K562 (cell line): ENCODE measurements around the gene LUZP1. TPM values are rescaled to one million over a fixed set of nuclear protein-coding genes. Genes with fewer than 3 reads are reported as not detected.

Experiments used
- BRF1 ChIP-seq: IDR thresholded peaks from 3 replicates; pipeline ENCODE4 v1.6.1; 2011; ENCODE audit warnings: borderline replicate concordance, mild to moderate bottlenecking; ENCODE audit not compliant: insufficient read length; ENCODE audit errors: extremely low read depth
- CREM ChIP-seq: IDR thresholded peaks from 2 replicates; pipeline ENCODE4 v1.6.1; 2014; ENCODE audit warnings: antibody characterized with exemption, low read depth
- CTBP1 ChIP-seq: fragments of 450-650 bp; IDR thresholded peaks from 2 replicates; pipeline ENCODE4 v1.6.1; 2016; ENCODE audit warnings: borderline replicate concordance
- DPF2 ChIP-seq: fragments of 450-650 bp; IDR thresholded peaks from 2 replicates; pipeline ENCODE4 v1.6.1; 2016
- FOXK2 ChIP-seq, 2 experiments: fragments of 450-650 bp; IDR thresholded peaks in 1 of 2; conservative IDR thresholded peaks in 1 of 2; 2 replicates each; pipeline ENCODE4 v1.6.1; 2016; ENCODE audit warnings: low read depth in 2 of 2, mild to moderate bottlenecking in 1 of 2
- GABPA ChIP-seq: fragments of 200-800 bp; sonication (Bioruptor generic); conservative IDR thresholded peaks from 2 replicates; pipeline ENCODE4 v1.6.1; 2016; ENCODE audit warnings: low read depth, missing genetic modification characterization, missing compliant biosample characterization
- ILF3 ChIP-seq: fragments of 450-650 bp; IDR thresholded peaks from 2 replicates; pipeline ENCODE4 v1.6.1; 2018; ENCODE audit warnings: antibody characterized with exemption, mild to moderate bottlenecking, moderate library complexity, borderline replicate concordance
- NFYB ChIP-seq: IDR thresholded peaks from 2 replicates; pipeline ENCODE4 v1.6.1; 2011; ENCODE audit warnings: mild to moderate bottlenecking, moderate library complexity; ENCODE audit not compliant: insufficient read length; ENCODE audit errors: extremely low read depth
- PPARD ChIP-seq: fragments of 250-450 bp; sonication (Bioruptor Pico); IDR thresholded peaks from 2 replicates; pipeline ENCODE4 v1.8.0; 2022; ENCODE audit warnings: inconsistent platforms, mild to moderate bottlenecking, moderate library complexity
- SMARCB1 ChIP-seq: IDR thresholded peaks from 2 replicates; pipeline ENCODE4 v1.6.1; 2011; ENCODE audit warnings: improper control_type of control experiment, low read depth; ENCODE audit not compliant: insufficient read length
- SMARCC2 ChIP-seq: fragments of 450-650 bp; IDR thresholded peaks from 2 replicates; pipeline ENCODE4 v1.6.1; 2017; ENCODE audit warnings: antibody characterized with exemption, moderate library complexity, mild to moderate bottlenecking, low read depth
- SP2 ChIP-seq: IDR thresholded peaks from 2 replicates; pipeline ENCODE4 v1.6.1; 2011; ENCODE audit warnings: mild to moderate bottlenecking, low read depth, low read length, moderate library complexity; ENCODE audit not compliant: poor library complexity, severe bottlenecking; ENCODE audit errors: extremely low read depth
- SRSF3 ChIP-seq: fragments of 200-400 bp; formaldehyde crosslinking; IDR thresholded peaks from 2 replicates; pipeline ENCODE4 v1.6.1; 2016; ENCODE audit warnings: mild to moderate bottlenecking, low read length, moderate library complexity; ENCODE audit not compliant: insufficient read depth
- ZBTB34 ChIP-seq: fragments of 250-450 bp; sonication (Bioruptor Pico); IDR thresholded peaks from 2 replicates; pipeline ENCODE4 v1.8.0; 2021; ENCODE audit warnings: mild to moderate bottlenecking, moderate library complexity
- ZNF12 ChIP-seq: sonication (generic); formaldehyde crosslinking; IDR thresholded peaks from 2 replicates; pipeline ENCODE4 v1.4.0; 2020; ENCODE audit warnings: mild to moderate bottlenecking, missing genetic modification reagents
- ZNF324 ChIP-seq: fragments of 250-450 bp; sonication (Bioruptor Pico); IDR thresholded peaks from 2 replicates; pipeline ENCODE4 v1.4.0; 2020; ENCODE audit warnings: mild to moderate bottlenecking
- ZNF79 ChIP-seq: fragments of 250-450 bp; sonication (Bioruptor Pico); IDR thresholded peaks from 2 replicates; pipeline ENCODE4 v1.4.0; 2020; ENCODE audit warnings: low read depth, mild to moderate bottlenecking, moderate library complexity
- polyA plus RNA-seq, 8 experiments: library from polyadenylated mRNA; depleted of rRNA in 4 of 8; stranded (reverse) in 5 of 8; unstranded in 3 of 8; fragments of >200 nt; fragmentation: Nextera tagmentation in 2 of 8; fragmentation: Illumina TruSeq in 1 of 8; extraction: Ambion mirVana in 2 of 8; extraction: Trizol in 1 of 8; gene quantifications; 2 replicates each; pipeline versions ENCODE4 v1.2.1 to v1.2.3, GENCODE V29; 2011 to 2014; ENCODE audit warnings: inconsistent platforms in 1 of 8, missing spikeins in 1 of 8
- total RNA-seq, 7 experiments: library from RNA; depleted of rRNA in 6 of 7; stranded (reverse); fragments of >200 nt in 6 of 7; fragmentation: Illumina TruSeq in 2 of 7; extraction: Trizol in 2 of 7; gene quantifications; 2 replicates each; pipeline versions ENCODE4 v1.2.1 to v1.2.3, GENCODE V29; 2011 to 2021; ENCODE audit warnings: low replicate concordance in 1 of 7
- TF ChIP-seq, protein P1 (sequence below): fragments of 450-650 bp; IDR thresholded peaks from 2 replicates; pipeline ENCODE4 v1.7.1; 2018; ENCODE audit warnings: mild to moderate bottlenecking, low read depth; ENCODE audit not compliant: partially characterized antibody
- TF ChIP-seq, protein P2 (sequence below): sonication (generic); formaldehyde crosslinking; IDR thresholded peaks from 2 replicates; pipeline ENCODE4 v1.8.0; 2023; ENCODE audit warnings: mild to moderate bottlenecking, missing genetic modification reagents
- TF ChIP-seq, protein P3 (sequence below): fragments of 250-450 bp; sonication (Bioruptor Pico); IDR thresholded peaks from 2 replicates; pipeline ENCODE4 v1.5.0; 2021; ENCODE audit warnings: mild to moderate bottlenecking, borderline replicate concordance

Gene LUZP1
- total and polyA plus RNA-seq, 9 of the 15 experiments (the other 6 are each of a cell fraction or from before 2014, with no cell fraction given) = 6.5 to 19.1 (median 12.4) TPM

DNA sequence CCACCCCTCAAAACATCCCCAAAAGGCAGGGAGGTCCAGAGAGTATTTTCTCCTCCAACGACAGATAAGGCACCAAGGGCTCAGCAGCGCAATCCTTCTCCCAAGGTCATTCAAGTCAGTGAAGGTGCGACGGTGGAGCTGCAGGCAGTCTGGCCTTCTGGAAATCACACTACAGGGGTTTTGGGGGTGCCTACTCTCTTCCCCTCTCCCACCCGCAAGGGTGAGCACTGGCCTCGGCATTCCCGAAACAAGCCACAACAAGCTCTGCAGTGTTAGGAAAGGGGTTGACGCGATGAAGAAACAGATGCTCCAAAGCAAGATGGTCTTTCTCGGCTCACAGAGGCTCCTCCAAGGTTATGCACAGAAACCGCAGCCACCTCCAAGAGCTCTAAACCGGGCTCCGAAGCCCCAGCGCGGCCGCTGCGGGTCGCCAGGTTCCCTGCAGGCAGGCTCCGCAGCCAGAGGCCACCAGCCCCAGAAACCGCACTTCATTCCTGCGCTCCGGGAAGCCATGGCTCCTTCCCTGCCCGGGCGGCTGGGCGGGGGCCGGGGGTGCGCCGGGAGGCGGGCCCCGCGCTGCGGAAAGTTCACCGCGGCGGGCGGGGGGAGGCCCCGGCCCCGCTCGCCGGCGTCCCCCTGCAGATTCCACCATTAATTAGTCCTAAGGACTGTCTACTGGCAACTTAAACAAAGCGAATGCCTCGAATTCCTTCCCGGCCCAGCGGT, 1.1 kb downstream of the LUZP1 start (continued):
- no peak for TF ChIP-seq ZNF79 (CRISPR knock-in tag)
- no peak for TF ChIP-seq BRF1
- TF ChIP-seq PPARD (CRISPR knock-in tag) = no peak
- no peak for TF ChIP-seq SRSF3
- peak; percentile 65; the same call in 1 of the 2 replicates for TF ChIP-seq ZNF12 (CRISPR knock-in tag)
- TF ChIP-seq SP2 = no peak
- no peak for TF ChIP-seq ILF3
- no peak for TF ChIP-seq FOXK2 (conservative IDR thresholded peaks at IDR 0.05 in 1 of 2, IDR thresholded peaks at IDR 0.05 in 1 of 2; ENCODE audit: low read depth in 2 of 2)
- TF ChIP-seq NFYB = no peak
- TF ChIP-seq SMARCB1 = no peak
- TF ChIP-seq, protein P1, sequence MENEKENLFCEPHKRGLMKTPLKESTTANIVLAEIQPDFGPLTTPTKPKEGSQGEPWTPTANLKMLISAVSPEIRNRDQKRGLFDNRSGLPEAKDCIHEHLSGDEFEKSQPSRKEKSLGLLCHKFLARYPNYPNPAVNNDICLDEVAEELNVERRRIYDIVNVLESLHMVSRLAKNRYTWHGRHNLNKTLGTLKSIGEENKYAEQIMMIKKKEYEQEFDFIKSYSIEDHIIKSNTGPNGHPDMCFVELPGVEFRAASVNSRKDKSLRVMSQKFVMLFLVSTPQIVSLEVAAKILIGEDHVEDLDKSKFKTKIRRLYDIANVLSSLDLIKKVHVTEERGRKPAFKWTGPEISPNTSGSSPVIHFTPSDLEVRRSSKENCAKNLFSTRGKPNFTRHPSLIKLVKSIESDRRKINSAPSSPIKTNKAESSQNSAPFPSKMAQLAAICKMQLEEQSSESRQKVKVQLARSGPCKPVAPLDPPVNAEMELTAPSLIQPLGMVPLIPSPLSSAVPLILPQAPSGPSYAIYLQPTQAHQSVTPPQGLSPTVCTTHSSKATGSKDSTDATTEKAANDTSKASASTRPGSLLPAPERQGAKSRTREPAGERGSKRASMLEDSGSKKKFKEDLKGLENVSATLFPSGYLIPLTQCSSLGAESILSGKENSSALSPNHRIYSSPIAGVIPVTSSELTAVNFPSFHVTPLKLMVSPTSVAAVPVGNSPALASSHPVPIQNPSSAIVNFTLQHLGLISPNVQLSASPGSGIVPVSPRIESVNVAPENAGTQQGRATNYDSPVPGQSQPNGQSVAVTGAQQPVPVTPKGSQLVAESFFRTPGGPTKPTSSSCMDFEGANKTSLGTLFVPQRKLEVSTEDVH = no peak
- no peak for TF ChIP-seq CREM
- TF ChIP-seq ZBTB34 (CRISPR knock-in tag) = no peak
- TF ChIP-seq, protein P2, sequence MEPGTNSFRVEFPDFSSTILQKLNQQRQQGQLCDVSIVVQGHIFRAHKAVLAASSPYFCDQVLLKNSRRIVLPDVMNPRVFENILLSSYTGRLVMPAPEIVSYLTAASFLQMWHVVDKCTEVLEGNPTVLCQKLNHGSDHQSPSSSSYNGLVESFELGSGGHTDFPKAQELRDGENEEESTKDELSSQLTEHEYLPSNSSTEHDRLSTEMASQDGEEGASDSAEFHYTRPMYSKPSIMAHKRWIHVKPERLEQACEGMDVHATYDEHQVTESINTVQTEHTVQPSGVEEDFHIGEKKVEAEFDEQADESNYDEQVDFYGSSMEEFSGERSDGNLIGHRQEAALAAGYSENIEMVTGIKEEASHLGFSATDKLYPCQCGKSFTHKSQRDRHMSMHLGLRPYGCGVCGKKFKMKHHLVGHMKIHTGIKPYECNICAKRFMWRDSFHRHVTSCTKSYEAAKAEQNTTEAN (CRISPR knock-in tag) = no peak
- TF ChIP-seq GABPA = no peak
- TF ChIP-seq CTBP1 = peak; percentile 93
- peak; percentile 26; the same call in 1 of the 2 replicates for TF ChIP-seq DPF2
- TF ChIP-seq, protein P3, sequence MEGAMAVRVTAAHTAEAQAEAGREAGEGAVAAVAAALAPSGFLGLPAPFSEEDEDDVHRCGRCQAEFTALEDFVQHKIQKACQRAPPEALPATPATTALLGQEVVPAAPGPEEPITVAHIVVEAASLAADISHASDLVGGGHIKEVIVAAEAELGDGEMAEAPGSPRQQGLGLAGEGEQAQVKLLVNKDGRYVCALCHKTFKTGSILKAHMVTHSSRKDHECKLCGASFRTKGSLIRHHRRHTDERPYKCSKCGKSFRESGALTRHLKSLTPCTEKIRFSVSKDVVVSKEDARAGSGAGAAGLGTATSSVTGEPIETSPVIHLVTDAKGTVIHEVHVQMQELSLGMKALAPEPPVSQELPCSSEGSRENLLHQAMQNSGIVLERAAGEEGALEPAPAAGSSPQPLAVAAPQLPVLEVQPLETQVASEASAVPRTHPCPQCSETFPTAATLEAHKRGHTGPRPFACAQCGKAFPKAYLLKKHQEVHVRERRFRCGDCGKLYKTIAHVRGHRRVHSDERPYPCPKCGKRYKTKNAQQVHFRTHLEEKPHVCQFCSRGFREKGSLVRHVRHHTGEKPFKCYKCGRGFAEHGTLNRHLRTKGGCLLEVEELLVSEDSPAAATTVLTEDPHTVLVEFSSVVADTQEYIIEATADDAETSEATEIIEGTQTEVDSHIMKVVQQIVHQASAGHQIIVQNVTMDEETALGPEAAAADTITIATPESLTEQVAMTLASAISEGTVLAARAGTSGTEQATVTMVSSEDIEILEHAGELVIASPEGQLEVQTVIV = no peak
- TF ChIP-seq SMARCC2 = no peak
- no peak for TF ChIP-seq ZNF324 (CRISPR knock-in tag)
